ENCODE results near the gene CDC14A.
"Not testable (repeated sequence)": the region's sequence is repeated elsewhere in the genome, so short reads cannot be mapped to it uniquely, and the experiment has no call there.

Gene CDC14A

GRCh38 chr1:100363831-100364230 lies 11.5 kb downstream of the CDC14A start:
- Histone ChIP-seq H3K4me2 (ENCODE audit: low read depth, low read length, poor library complexity, severe bottlenecking) (no peak overlapping the region), H3K79me2 (ENCODE audit: insufficient read depth, low read length) (no peaks in the 10 kb centered on the region), H3K9me3 (ENCODE audit: insufficient read depth, low read length) (no peaks in the 10 kb centered on the region), H3K9ac (ENCODE audit: low read length) (no peak overlapping the region), H4K20me1 (ENCODE audit: low read depth, low read length) (no peaks in the 10 kb centered on the region), H3K36me3 (ENCODE audit: low read length) (no peaks in the 10 kb centered on the region), H3K27ac (ENCODE audit: low read depth, low read length) (no peak overlapping the region), H3K27me3 (ENCODE audit: low read length) (no peaks in the 10 kb centered on the region), H2AFZ (ENCODE audit: low read depth, low read length, severe bottlenecking) (no peak overlapping the region), H3K9me2 (replicated peaks; ENCODE audit: insufficient read depth, low read length) (no peaks in the 10 kb centered on the region), H3F3A (ENCODE audit: insufficient read depth) (no peaks in the 10 kb centered on the region), H3K4me3 (ENCODE audit: insufficient read depth, low read length, poor library complexity, severe bottlenecking) (no peak overlapping the region)
- TF ChIP-seq EZH2phosphoT487 (conservative IDR thresholded peaks at IDR 0.05; ENCODE audit: low read length) (no peak), CTCF (IDR thresholded peaks at IDR 0.05; ENCODE audit: insufficient read depth, low read length, poor library complexity, severe bottlenecking) (no peak)

GRCh38 chr1:100364697-100365096 lies 12.4 kb downstream of the CDC14A start:
- Histone ChIP-seq H3K4me2 (ENCODE audit: low read depth, low read length, poor library complexity, severe bottlenecking) (no peak overlapping the region), H3F3A (ENCODE audit: insufficient read depth) (no peaks in the 10 kb centered on the region), H2AFZ (ENCODE audit: low read depth, low read length, severe bottlenecking) (no peak overlapping the region), H3K4me3 (ENCODE audit: insufficient read depth, low read length, poor library complexity, severe bottlenecking) (no peak overlapping the region), H3K27ac (ENCODE audit: low read depth, low read length) (no peak overlapping the region), H3K36me3 (ENCODE audit: low read length) (no peaks in the 10 kb centered on the region), H4K20me1 (ENCODE audit: low read depth, low read length) (no peaks in the 10 kb centered on the region), H3K9ac (ENCODE audit: low read length) (no peak overlapping the region), H3K79me2 (ENCODE audit: insufficient read depth, low read length) (no peaks in the 10 kb centered on the region), H3K27me3 (ENCODE audit: low read length) (no peaks in the 10 kb centered on the region), H3K9me3 (ENCODE audit: insufficient read depth, low read length) (no peaks in the 10 kb centered on the region), H3K9me2 (replicated peaks; ENCODE audit: insufficient read depth, low read length) (no peaks in the 10 kb centered on the region)
- no peak for TF ChIP-seq CTCF (IDR thresholded peaks at IDR 0.05; ENCODE audit: insufficient read depth, low read length, poor library complexity, severe bottlenecking)

GRCh38 chr1:100366209-100366525 lies 13.9 kb downstream of the CDC14A start:
- no peak overlapping the region for H2AFZ ChIP-seq (ENCODE audit: low read depth, low read length, severe bottlenecking)
- no peak for TF ChIP-seq CTCF (IDR thresholded peaks at IDR 0.05; ENCODE audit: insufficient read depth, low read length, poor library complexity, severe bottlenecking)
- TF ChIP-seq EZH2phosphoT487 (conservative IDR thresholded peaks at IDR 0.05; ENCODE audit: low read length), result no peak
- no peaks in the 10 kb centered on the region for H3K36me3 ChIP-seq (ENCODE audit: low read length)
- H3K4me2 ChIP-seq (ENCODE audit: low read depth, low read length, poor library complexity, severe bottlenecking), result no peak overlapping the region
- H3K27ac ChIP-seq (ENCODE audit: low read depth, low read length), result no peak overlapping the region
- H3K9ac ChIP-seq (ENCODE audit: low read length), result no peak overlapping the region
- H3K9me2 ChIP-seq (replicated peaks; ENCODE audit: insufficient read depth, low read length), result no peaks in the 10 kb centered on the region
- H3F3A ChIP-seq (ENCODE audit: insufficient read depth), result no peaks in the 10 kb centered on the region
- H3K27me3 ChIP-seq (ENCODE audit: low read length), result no peaks in the 10 kb centered on the region
- H3K79me2 ChIP-seq (ENCODE audit: insufficient read depth, low read length), result no peaks in the 10 kb centered on the region
- no peaks in the 10 kb centered on the region for H3K9me3 ChIP-seq (ENCODE audit: insufficient read depth, low read length)
- H4K20me1 ChIP-seq (ENCODE audit: low read depth, low read length), result no peaks in the 10 kb centered on the region
- no peak overlapping the region for H3K4me3 ChIP-seq (ENCODE audit: insufficient read depth, low read length, poor library complexity, severe bottlenecking)

- not testable (repeated sequence) for H3K9me3 ChIP-seq (ENCODE audit: insufficient read depth, low read length); H3K79me2 ChIP-seq (ENCODE audit: insufficient read depth, low read length); H3K9ac ChIP-seq (ENCODE audit: low read length); H3K27ac ChIP-seq (ENCODE audit: low read depth, low read length); H3K27me3 ChIP-seq (ENCODE audit: low read length); H3K36me3 ChIP-seq (ENCODE audit: low read length); H3F3A ChIP-seq (ENCODE audit: insufficient read depth); H3K9me2 ChIP-seq (replicated peaks; ENCODE audit: insufficient read depth, low read length); H3K4me2 ChIP-seq (ENCODE audit: low read depth, low read length, poor library complexity, severe bottlenecking); H4K20me1 ChIP-seq (ENCODE audit: low read depth, low read length); H3K4me3 ChIP-seq (ENCODE audit: insufficient read depth, low read length, poor library complexity, severe bottlenecking); H2AFZ ChIP-seq (ENCODE audit: low read depth, low read length, severe bottlenecking)
These were observed 17.0 kb downstream of the CDC14A start for GRCh38 chr1:100369339-100369738.

GRCh38 chr1:100373953-100374352 lies 21.6 kb downstream of the CDC14A start:
- not testable (repeated sequence) for H3K27me3 ChIP-seq (ENCODE audit: low read length); H2AFZ ChIP-seq (ENCODE audit: low read depth, low read length, severe bottlenecking); H3K79me2 ChIP-seq (ENCODE audit: insufficient read depth, low read length); H3K36me3 ChIP-seq (ENCODE audit: low read length); H3K9me3 ChIP-seq (ENCODE audit: insufficient read depth, low read length); H3K4me3 ChIP-seq (ENCODE audit: insufficient read depth, low read length, poor library complexity, severe bottlenecking); H3K9me2 ChIP-seq (replicated peaks; ENCODE audit: insufficient read depth, low read length); H3K27ac ChIP-seq (ENCODE audit: low read depth, low read length); H3K9ac ChIP-seq (ENCODE audit: low read length); H3F3A ChIP-seq (ENCODE audit: insufficient read depth); H4K20me1 ChIP-seq (ENCODE audit: low read depth, low read length); H3K4me2 ChIP-seq (ENCODE audit: low read depth, low read length, poor library complexity, severe bottlenecking)

- not testable (repeated sequence) for H3K27me3 ChIP-seq (ENCODE audit: low read length); H3F3A ChIP-seq (ENCODE audit: insufficient read depth); H3K9me3 ChIP-seq (ENCODE audit: insufficient read depth, low read length); H3K36me3 ChIP-seq (ENCODE audit: low read length); H2AFZ ChIP-seq (ENCODE audit: low read depth, low read length, severe bottlenecking); H3K9me2 ChIP-seq (replicated peaks; ENCODE audit: insufficient read depth, low read length); H3K27ac ChIP-seq (ENCODE audit: low read depth, low read length); H3K4me3 ChIP-seq (ENCODE audit: insufficient read depth, low read length, poor library complexity, severe bottlenecking); H3K79me2 ChIP-seq (ENCODE audit: insufficient read depth, low read length); H4K20me1 ChIP-seq (ENCODE audit: low read depth, low read length); H3K9ac ChIP-seq (ENCODE audit: low read length); H3K4me2 ChIP-seq (ENCODE audit: low read depth, low read length, poor library complexity, severe bottlenecking)
These were observed 24.6 kb downstream of the CDC14A start for GRCh38 chr1:100376890-100377289.
